OCI-LY3 (cell line): ENCODE results near the gene ADAP1.

Experiments
- H2AFZ ChIP-seq: fragments of 200-600, 300-600 bp; shearing (Covaris generic); 2 replicates; pipeline ENCODE4 v1.6.0; 2014; ENCODE audit warnings: antibody characterized with exemption, low read depth, low read length
- H3K27ac ChIP-seq: fragments of 200-600, 300-600 bp; sonication (generic); 2 replicates; pipeline ENCODE4 v1.5.1; 2014; ENCODE audit warnings: mild to moderate bottlenecking, low read length, moderate library complexity, mixed read lengths
- H3K27me3 ChIP-seq: fragments of 200-600, 300-600 bp; sonication (generic); 2 replicates; pipeline ENCODE4 v1.6.1; 2014; ENCODE audit warnings: low read depth, low read length, mixed read lengths
- H3K36me3 ChIP-seq: fragments of 200-600, 300-600 bp; sonication (generic); replicated peaks from 2 replicates; pipeline ENCODE3; 2014; ENCODE audit warnings: low read depth, low read length, mixed read lengths
- H3K4me1 ChIP-seq: fragments of 300-600, 200-600 bp; sonication (generic); 2 replicates; pipeline ENCODE4 v1.6.1; 2014; ENCODE audit warnings: low read length, mixed read lengths
- H3K4me2 ChIP-seq: fragments of 200-600, 300-600 bp; sonication (generic); 2 replicates; pipeline ENCODE4 v1.6.1; 2014; ENCODE audit warnings: low read length, mixed read lengths
- H3K4me3 ChIP-seq: fragments of 300-600, 200-600 bp; sonication (generic); 2 replicates; pipeline ENCODE4 v1.5.1; 2014; ENCODE audit warnings: antibody characterized with exemption, mild to moderate bottlenecking, low read length, moderate library complexity
- H3K79me2 ChIP-seq: fragments of 300-600, 200-600 bp; shearing (Covaris generic); 2 replicates; pipeline ENCODE4 v1.6.1; 2014; ENCODE audit warnings: mild to moderate bottlenecking, low read length, mixed read lengths
- H3K9ac ChIP-seq: fragments of 300-600, 200-600 bp; shearing (Covaris generic); 2 replicates; pipeline ENCODE4 v1.6.0; 2014; ENCODE audit warnings: mild to moderate bottlenecking, low read length, moderate library complexity
- H3K9me3 ChIP-seq: fragments of 200-600, 300-600 bp; shearing (Covaris generic); 2 replicates; pipeline ENCODE4 v1.6.1; 2014; ENCODE audit warnings: low read length, mixed read lengths; ENCODE audit not compliant: insufficient read depth
- H4K20me1 ChIP-seq: fragments of 200-600, 300-600 bp; sonication (generic); 2 replicates; pipeline ENCODE4 v1.6.1; 2016; ENCODE audit warnings: low read length, mixed read lengths; ENCODE audit not compliant: insufficient read depth
- EZH2phosphoT487 ChIP-seq: fragments of 200-600 bp; shearing (Covaris generic); IDR thresholded peaks from 2 replicates; pipeline ENCODE4 v1.6.1; 2018; ENCODE audit warnings: antibody characterized with exemption, mixed run types, low read depth
- TF ChIP-seq, protein P1 (sequence below): fragments of 200-600, 300-600 bp; sonication (generic); IDR thresholded peaks from 2 replicates; pipeline ENCODE4 v1.5.1; 2014; ENCODE audit warnings: antibody characterized with exemption, low read length, low read depth

The ADAP1 gene

DNA sequence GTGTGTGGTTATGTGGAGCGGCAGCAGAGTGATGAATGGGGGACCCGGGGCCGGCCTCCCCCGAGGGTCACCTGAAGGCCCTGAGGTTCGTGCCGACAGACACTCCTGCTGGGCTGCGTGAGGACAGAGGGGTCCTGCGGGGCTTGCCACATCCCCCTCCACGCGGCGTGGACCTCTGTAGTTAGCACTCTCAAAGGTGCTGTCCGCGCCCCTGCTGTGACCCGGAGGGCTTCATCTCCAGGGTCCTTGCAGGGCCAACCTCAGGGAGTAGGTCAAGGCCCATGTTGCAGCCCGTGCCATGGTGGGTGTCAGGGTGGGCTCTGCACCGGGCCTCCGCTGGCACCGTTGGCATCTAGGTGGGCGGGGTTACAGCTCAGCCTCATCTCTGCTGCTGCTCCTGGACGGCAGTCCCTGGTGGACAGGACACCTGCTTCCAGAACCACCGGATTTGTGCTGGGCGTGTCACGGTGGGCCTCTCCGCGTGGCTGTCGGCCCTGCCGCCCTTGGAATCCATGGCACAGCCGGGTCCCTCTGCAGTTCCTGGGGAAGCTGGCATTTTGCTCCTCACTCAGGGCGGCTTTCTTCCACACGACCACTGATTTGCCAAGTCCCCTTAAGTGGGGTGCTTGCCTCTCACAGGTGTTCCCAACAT lies 97.9 kb downstream of the ADAP1 start:
- peaks cover 11% of the 10 kb centered on the region for H3K36me3 ChIP-seq
- H3K79me2 ChIP-seq = no peaks in the 10 kb centered on the region
- no peak overlapping the region for H3K4me2 ChIP-seq
- no peaks in the 10 kb centered on the region for H3K27me3 ChIP-seq
- H3K4me1 ChIP-seq = no peaks in the 10 kb centered on the region
- H3K4me3 ChIP-seq = no peak overlapping the region
- no peak overlapping the region for H2AFZ ChIP-seq
- H3K9ac ChIP-seq = no peak overlapping the region
- TF ChIP-seq, protein P1, sequence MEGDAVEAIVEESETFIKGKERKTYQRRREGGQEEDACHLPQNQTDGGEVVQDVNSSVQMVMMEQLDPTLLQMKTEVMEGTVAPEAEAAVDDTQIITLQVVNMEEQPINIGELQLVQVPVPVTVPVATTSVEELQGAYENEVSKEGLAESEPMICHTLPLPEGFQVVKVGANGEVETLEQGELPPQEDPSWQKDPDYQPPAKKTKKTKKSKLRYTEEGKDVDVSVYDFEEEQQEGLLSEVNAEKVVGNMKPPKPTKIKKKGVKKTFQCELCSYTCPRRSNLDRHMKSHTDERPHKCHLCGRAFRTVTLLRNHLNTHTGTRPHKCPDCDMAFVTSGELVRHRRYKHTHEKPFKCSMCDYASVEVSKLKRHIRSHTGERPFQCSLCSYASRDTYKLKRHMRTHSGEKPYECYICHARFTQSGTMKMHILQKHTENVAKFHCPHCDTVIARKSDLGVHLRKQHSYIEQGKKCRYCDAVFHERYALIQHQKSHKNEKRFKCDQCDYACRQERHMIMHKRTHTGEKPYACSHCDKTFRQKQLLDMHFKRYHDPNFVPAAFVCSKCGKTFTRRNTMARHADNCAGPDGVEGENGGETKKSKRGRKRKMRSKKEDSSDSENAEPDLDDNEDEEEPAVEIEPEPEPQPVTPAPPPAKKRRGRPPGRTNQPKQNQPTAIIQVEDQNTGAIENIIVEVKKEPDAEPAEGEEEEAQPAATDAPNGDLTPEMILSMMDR = no peak
- no peak for TF ChIP-seq EZH2phosphoT487
- no peaks in the 10 kb centered on the region for H3K9me3 ChIP-seq
- H3K27ac ChIP-seq = no peak overlapping the region
- no peaks in the 10 kb centered on the region for H4K20me1 ChIP-seq

DNA sequence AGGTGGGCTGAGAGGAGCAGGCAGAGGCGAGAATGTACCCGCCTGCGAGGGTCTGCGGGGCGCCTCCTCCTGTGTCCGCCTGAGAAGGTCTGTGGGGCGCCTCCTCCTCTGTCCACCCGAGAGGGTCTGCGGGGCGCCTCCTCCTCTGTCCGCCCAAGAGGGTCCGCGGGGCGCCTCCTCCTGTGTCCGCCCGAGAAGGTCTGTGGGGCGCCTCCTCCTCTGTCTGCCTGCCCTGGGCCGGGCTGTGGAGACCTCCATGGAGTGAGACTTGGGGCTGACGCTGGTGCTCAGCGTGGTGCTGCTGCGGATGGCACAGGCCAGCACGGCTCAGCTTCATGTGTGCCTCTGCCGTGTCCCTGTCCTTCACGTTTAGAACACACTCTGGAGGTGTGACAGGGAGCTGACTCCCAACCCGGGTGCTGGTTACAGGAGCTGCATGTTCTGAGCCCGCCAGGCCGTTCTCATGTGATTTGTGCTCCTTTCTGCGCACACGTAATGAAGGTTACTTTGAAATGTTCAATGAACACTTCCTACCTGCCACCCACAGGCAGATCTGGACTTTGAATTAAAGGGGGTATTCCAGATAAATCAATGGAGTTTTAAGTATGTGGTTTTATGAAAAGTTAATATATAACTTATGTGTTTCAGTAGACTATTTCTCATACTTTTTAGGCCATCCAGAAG lies 98.7 kb downstream of the ADAP1 start:
- H4K20me1 ChIP-seq = no peaks in the 10 kb centered on the region
- no peak for TF ChIP-seq EZH2phosphoT487
- TF ChIP-seq, protein P1 = no peak
- no peak overlapping the region for H2AFZ ChIP-seq
- no peak overlapping the region for H3K9ac ChIP-seq
- no peak overlapping the region for H3K4me2 ChIP-seq
- no peak overlapping the region for H3K4me3 ChIP-seq
- no peaks in the 10 kb centered on the region for H3K27me3 ChIP-seq
- no peaks in the 10 kb centered on the region for H3K79me2 ChIP-seq
- peaks cover 8% of the 10 kb centered on the region for H3K36me3 ChIP-seq
- H3K4me1 ChIP-seq = no peaks in the 10 kb centered on the region
- H3K9me3 ChIP-seq = no peaks in the 10 kb centered on the region
- H3K27ac ChIP-seq = no peak overlapping the region

DNA sequence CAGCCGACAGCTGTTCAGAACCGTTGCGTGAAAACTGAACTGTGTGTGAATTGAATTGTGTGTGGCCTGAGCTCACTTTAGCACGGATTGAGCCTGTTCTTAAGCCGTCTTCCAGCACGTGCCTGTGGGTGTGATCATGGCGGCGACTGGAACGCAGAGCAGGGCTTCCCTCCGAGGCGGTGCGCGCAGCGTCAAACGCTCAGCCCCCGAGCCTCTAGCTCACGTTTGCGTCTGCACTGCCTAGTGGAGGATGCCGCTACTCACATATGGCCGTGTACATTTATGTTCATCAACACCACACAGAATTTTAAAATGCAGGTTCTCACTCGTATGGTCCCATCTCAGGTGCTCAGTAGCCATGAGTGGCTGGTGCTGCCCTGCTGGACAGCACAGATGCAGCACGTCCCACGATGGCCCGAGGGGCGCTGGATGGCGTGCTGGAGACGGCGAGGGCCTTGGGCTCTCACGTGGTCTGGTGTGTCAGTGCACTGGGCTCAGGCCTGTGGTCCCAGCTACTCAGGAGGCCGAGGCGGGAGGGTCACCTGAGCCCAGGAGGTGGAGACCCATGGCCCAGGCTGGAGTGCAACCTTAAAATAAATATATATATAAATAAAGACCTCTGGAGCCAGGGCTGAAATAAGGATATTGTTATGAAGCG lies 100.2 kb downstream of the ADAP1 start:
- H4K20me1 ChIP-seq = no peaks in the 10 kb centered on the region
- H3K36me3 ChIP-seq = peaks cover 4% of the 10 kb centered on the region

More for the DNA sequence above, 100.2 kb downstream of the ADAP1 start:
- H3K79me2 ChIP-seq = no peaks in the 10 kb centered on the region
- no peak overlapping the region for H3K27ac ChIP-seq
- H3K4me1 ChIP-seq = no peaks in the 10 kb centered on the region
- no peak overlapping the region for H3K4me3 ChIP-seq
- no peaks in the 10 kb centered on the region for H3K27me3 ChIP-seq
- H3K4me2 ChIP-seq = no peak overlapping the region
- no peaks in the 10 kb centered on the region for H3K9me3 ChIP-seq
- H3K9ac ChIP-seq = no peak overlapping the region
- no peak overlapping the region for H2AFZ ChIP-seq
- no peak for TF ChIP-seq EZH2phosphoT487
- TF ChIP-seq, protein P1 = no peak
